Stimulated activated CD8-positive, alpha-beta memory T cell treated with anti-CD3 and anti-CD28 coated beads, Interleukin-7, amount 100 ng/mL, for 1 hour (primary cell): ENCODE results near the gene SBK2.
"Not testable (repeated sequence)": the region's sequence is repeated elsewhere in the genome, so short reads cannot be mapped to it uniquely, and the experiment has no call there.

Experiments
- DNase-seq, 2 donors: peaks; one replicate each; pipeline ENCODE4 v3.0.0-alpha.2; 2020; ENCODE audit warnings: low read depth in 2 of 2

Gene SBK2

DNA sequence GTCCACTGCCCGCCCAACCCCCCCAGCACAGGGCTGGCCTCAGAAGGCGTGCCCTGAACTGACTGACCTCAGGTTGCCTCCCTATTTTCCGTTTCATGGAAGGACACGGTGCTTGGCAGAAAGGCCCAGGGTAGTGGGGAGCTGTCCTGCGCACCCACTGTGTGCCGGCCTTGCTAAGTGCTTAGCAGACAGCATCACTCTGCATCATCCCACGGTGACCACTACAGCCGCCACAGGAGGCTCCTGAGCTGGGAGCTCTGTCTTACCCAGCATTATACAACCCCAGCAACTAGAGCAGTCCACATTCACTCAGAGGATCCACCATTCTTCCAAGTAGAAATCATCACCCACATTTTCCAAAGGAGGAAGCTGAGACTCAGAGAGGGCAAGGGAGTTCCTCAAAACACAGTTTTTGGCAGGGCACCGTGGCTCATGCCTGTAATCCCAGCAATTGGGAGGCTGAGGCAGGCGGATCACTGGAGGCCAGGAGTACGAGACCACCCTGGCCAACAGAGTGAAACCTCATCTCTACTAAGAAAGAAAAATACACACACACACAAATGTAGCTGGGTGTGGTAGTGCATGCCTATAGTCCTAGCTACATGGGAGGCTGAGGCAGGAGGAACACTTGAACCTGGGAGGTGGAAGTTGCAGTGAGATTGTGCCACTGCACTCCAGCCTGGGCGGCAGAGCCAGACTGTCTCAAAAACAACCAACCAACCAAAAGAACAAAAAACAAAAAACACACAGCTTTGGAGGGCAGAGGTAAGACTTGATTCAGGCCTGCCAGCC lies 1.6 kb downstream of the SBK2 start:
- no peak for DNase-seq

DNA sequence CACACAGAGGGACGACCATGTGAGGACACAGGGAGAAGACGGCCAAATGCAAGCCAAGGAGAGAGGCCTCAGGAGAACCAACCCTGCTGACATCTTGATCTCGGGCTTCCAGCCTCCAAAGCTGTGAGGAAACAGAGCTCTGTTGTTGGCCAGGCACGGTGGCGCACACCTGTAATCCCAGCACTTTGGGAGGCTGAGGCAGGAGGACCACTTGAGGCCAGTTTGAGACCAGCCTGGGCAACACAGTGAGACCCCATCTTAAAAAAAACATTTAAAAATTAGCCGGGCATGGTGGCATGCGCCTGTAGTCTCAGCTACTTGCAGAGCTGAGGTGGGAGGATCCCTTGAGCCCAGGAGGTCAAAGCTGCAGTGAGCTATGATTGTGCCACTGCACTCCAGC lies 2.7 kb downstream of the SBK2 start:
- DNase-seq = not testable (repeated sequence)

DNA sequence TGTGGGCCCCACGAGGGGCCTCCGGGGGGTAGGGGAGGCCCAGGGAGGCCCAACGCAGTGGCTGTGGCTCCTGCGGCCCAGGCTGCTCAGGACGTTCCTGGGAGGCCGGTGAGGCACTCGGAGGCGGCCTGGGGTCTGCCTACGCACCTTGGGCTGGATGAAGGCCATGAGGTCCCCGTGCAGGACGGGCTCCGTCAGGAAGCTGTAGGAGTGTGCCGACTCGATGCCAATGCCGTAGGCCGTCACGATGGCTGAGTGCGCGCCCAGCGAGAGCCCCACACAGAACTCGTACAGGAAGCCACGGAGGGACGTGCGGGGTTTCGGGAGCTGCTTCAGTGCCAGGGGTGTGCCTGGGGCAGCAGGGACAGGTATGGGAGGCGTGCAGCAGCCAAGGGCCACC lies 5.9 kb downstream of the SBK2 start:
- DNase-seq = no peak

DNA sequence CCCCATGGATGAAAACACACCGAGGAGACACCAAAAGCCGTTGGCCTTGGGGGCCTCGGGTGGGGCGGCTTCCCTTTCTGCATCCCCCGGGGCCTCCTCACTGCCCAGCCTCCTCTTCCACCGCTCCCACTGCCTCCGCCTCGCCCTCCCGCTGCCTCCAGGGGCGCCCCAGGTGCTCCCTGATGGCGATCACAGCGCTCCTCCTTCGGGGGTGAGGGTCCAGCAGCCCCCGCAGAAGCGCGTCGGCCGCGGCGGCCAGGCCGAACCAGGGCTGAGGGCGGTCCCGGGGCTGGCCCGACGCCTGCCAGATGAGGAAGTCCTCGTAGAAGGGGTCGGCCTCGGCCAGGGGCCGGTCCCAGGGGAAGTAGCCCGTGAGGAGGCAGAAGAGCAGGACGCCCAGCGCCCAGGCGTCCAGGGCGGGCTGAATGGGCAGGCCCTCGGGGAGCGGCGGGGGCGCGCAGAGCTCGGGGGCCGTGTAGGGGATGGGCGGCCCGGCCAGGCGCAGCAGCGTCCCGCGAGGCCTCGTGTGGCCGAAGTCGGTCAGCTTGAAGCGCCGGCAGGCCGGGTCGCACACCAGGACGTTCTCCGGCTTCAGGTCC lies 7.2 kb downstream of the SBK2 start:
- DNase-seq = no peak

- DNase-seq = no peak
These were observed 8.7 kb downstream of the SBK2 start for GRCh38 chr19:55528030-55528803.

DNA sequence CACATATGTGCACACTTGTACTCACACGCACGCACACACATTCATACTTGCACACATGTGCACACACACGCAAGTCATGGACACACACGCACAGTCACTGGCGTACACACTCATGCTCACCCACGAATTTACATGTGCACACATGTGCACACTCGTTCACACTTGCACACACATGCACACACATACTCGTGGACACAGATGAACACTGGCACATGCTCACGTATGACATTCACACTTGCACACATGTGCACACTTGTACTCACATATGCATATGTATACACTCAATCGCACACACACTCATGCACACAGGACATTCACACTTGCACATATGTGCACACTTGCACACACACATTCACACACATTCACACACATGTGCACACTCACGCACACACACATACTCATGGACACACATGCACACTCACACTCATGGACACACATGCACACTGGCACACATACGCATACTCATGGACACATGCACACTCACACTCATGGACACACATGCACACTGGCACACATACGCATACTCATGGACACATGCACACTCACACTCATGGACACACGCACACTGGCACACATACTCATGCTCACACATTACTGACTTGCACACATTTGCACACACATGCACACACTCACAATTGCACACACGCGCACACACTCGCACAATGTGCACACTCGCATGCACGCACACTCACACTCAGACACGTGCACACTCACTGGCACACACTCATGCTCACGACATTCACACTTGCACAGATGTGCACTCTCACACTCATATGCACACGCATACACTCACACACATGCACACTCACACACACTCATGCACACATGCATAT lies 9.5 kb downstream of the SBK2 start:
- no peak for DNase-seq

DNA sequence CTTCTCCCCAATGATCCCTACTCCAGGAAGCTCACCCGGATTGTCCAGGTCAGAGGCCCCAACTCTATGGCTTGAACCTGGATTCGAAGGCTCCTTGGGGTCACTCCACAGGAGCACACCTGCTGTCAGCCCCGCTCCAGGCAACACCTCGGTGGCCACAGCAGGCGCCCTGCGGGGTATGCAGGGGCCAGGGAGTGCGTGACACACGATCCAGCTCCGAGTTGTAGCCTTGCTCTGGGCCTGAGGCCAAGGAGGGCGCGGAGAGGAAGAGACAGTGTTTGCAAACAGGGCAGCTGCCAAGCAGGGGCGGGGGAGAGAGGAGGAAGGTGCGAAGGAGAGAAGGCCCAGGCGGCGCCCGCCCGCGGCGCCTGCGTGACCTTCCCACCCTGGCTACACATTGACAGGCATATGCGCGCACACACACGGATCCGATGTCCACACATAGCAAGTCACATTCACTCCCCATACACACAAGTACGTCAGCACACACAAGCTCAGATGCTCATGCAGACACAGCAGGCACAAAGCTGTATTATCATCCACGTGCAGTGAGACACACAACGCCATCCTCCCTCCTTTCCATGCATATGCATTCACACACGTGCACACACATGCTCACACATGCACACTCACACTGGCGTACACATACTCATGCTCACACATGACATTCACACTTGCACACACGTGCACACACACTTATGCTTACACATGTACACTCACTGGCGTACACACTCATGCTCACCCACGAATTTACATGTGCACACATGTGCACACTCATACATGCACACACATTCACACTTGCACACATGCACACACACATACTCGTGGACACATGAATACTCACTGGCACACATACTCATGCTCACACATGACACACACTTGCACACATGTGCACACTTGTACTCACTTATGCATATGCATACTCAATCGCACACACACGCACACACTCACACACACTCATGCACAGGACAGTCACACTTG lies 10.4 kb downstream of the SBK2 start:
- no peak for DNase-seq

- DNase-seq = no peak
These were observed 11.4 kb downstream of the SBK2 start for GRCh38 chr19:55525289-55526101.

- DNase-seq = no peak
These were observed 16.1 kb downstream of the SBK2 start for GRCh38 chr19:55520691-55521292.

DNA sequence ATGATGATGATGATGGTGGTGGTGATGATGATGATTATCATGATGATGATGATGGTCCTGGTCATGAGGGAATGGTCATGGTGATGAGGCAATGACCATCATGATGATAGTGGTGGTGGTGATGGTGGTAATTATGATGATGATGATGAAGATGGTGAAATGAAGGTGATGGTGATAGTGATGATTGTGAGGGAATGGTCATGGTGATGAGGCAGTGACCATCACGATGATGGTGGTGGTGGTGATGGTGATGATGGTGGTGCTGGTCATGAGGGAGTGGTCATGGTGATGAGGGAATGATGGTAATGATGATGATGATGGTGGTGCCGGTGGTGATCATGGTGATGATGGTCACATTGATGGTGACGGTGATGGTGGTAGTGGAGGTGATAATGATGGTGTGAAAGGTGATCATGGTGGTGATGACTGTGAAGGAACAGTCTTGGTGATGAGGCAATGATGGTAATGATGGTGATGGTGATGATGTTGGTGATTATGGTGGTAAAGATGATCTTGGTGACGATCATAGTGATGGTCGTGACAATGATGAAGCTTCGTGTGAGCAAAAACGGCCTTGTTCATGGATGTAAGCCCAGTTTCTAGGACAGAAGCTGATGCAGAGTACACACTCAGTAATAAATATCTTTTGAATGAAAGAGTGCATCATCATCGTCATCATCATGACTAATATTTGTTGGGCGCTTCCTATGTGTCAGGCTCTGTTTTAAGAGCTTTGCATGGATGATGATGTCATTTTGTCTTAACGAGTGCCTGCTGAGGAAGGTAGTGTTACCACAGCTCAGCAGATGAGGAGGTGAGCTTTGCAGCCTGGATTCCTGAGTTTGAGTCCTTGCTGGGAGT lies 17.3 kb downstream of the SBK2 start:
- DNase-seq = no peak

GRCh38 chr19:55516878-55517620 lies 19.9 kb downstream of the SBK2 start:
- peak; percentile 80 to 87 for DNase-seq

- DNase-seq = no peak
These were observed 28.8 kb downstream of the SBK2 start for GRCh38 chr19:55508120-55508519.

- DNase-seq = no peak
These were observed 32.0 kb downstream of the SBK2 start for GRCh38 chr19:55504981-55505380.

- no peak for DNase-seq
These were observed 32.7 kb downstream of the SBK2 start for GRCh38 chr19:55504252-55504603.

GRCh38 chr19:55503502-55504251 lies 33.3 kb downstream of the SBK2 start:
- peak; percentile 83 to 92 for DNase-seq

DNA sequence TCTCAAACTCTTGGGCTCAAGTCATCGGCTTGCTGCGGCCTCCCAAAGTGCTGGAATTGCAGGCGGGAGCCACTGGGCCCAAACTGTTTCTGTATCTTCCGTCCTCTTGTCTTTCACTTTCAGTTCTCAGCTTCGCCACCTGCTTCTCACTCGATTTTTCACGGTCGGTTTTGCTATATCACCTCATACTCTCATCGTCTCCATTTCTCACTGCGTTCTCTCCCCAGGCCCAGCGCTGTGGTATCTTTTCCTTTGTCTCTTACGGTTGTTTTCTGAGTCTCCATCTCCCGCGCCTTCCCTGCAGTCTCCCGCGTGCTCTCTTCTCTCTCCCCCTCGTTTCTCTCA lies 33.8 kb downstream of the SBK2 start:
- no peak for DNase-seq
